ENCODE data around the gene SLC25A13.

DNA sequence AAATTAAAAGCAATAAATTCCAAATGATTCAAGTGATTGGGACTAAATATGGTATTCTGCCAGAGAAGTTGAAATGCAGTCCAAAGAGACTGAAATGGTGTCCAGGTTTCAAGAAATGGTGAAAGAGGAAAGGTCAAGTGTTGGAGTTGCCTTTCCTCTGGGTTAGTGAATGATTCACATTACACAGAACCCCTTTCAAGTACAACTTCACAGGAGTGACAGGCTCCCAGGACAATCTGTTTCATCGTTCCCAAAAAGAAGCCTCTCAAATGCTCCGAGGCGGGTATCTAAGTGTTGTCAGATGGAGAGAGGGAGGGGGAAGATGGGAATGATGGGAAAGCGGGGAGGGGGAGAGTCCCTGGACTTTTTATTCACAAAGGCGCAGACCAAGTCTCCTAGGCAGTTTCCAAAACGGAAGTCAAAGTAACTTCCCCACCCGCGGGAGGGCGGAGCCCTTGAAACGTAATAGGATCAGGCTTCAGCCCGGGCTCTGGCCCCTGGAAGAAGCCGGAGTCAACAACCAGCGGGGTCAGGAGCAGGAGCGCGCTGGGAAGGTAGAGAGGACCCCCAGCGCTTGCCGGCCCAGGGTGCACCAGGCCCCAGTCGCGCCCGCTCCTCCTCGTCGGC lies 754 bp downstream of the SLC25A13 start:
- TF ChIP-seq ILF3 (IDR thresholded peaks at IDR 0.05; ENCODE audit: borderline replicate concordance) (no peak), CREB1 (IDR thresholded peaks at IDR 0.05) (peak; percentile 41; the same call in 1 of the 2 replicates), CREB1 (CRISPR knock-in tag; IDR thresholded peaks at IDR 0.05) (no peak), LEF1 (IDR thresholded peaks at IDR 0.05) (no peak)

All from K562 (cell line).